ENCODE results near the gene TFAP2E.

The TFAP2E gene

GRCh38 chr1:35587736-35588135, 14.6 kb downstream of the TFAP2E start:
- POLR2A ChIA-PET, result no interaction called here
- CTCF ChIA-PET, result no interaction called here
- no peak for TF ChIP-seq PKNOX1 (IDR thresholded peaks at IDR 0.05)
- TF ChIP-seq L3MBTL2 (conservative IDR thresholded peaks at IDR 0.05), result no peak
- TF ChIP-seq HDGF (IDR thresholded peaks at IDR 0.05; ENCODE audit: borderline replicate concordance), result no peak
- no peak for TF ChIP-seq FOXM1 (IDR thresholded peaks at IDR 0.05; ENCODE audit: borderline replicate concordance)
- TF ChIP-seq NFRKB (IDR thresholded peaks at IDR 0.05), result no peak
- no peak for TF ChIP-seq ARNT (IDR thresholded peaks at IDR 0.05)
- no peak for TF ChIP-seq ZNF384 (IDR thresholded peaks at IDR 0.05)
- TF ChIP-seq TARDBP (IDR thresholded peaks at IDR 0.05), result no peak
- TF ChIP-seq BHLHE40 (IDR thresholded peaks at IDR 0.05; ENCODE audit: borderline replicate concordance), result no peak
- TF ChIP-seq SUZ12 (IDR thresholded peaks at IDR 0.05), result no peak
- TF ChIP-seq LEF1 (IDR thresholded peaks at IDR 0.05; ENCODE audit: borderline replicate concordance), result no peak
- no peak for TF ChIP-seq ELF4 (IDR thresholded peaks at IDR 0.05)
- TF ChIP-seq SP1 (IDR thresholded peaks at IDR 0.05), result no peak
- TF ChIP-seq FOXA1 (IDR thresholded peaks at IDR 0.05), result no peak
- no peak for TF ChIP-seq CTBP1 (IDR thresholded peaks at IDR 0.05; ENCODE audit: borderline replicate concordance)
- TF ChIP-seq FOXK2 (IDR thresholded peaks at IDR 0.05), result no peak
- DNase-seq (ENCODE audit: extremely low spot score), result no peak

- TF ChIP-seq LEF1 (IDR thresholded peaks at IDR 0.05; ENCODE audit: borderline replicate concordance) (no peak), CTBP1 (IDR thresholded peaks at IDR 0.05; ENCODE audit: borderline replicate concordance) (no peak)
- no peak for DNase-seq (ENCODE audit: extremely low spot score)
- ChIA-PET POLR2A (no interaction called here), CTCF (no interaction called here)
Observed at GRCh38 chr1:35588197-35588910, 15.2 kb downstream of the TFAP2E start.

- DNase-seq (ENCODE audit: extremely low spot score), result no peak
- CTCF ChIA-PET, result no interaction called here
- POLR2A ChIA-PET, result no interaction called here
- TF ChIP-seq PKNOX1 (IDR thresholded peaks at IDR 0.05) (no peak), SUZ12 (IDR thresholded peaks at IDR 0.05) (no peak)
Observed at GRCh38 chr1:35589516-35590427, 16.7 kb downstream of the TFAP2E start.

GRCh38 chr1:35590476-35591040, 17.4 kb downstream of the TFAP2E start:
- TF ChIP-seq CTBP1 (IDR thresholded peaks at IDR 0.05; ENCODE audit: borderline replicate concordance) (no peak), FOXM1 (IDR thresholded peaks at IDR 0.05; ENCODE audit: borderline replicate concordance) (no peak), L3MBTL2 (conservative IDR thresholded peaks at IDR 0.05) (no peak), SP1 (IDR thresholded peaks at IDR 0.05) (no peak), ELF4 (IDR thresholded peaks at IDR 0.05) (no peak), SUZ12 (IDR thresholded peaks at IDR 0.05) (no peak), FOXK2 (IDR thresholded peaks at IDR 0.05) (no peak), NFRKB (IDR thresholded peaks at IDR 0.05) (no peak), ARNT (IDR thresholded peaks at IDR 0.05) (no peak), PKNOX1 (IDR thresholded peaks at IDR 0.05) (no peak), BHLHE40 (IDR thresholded peaks at IDR 0.05; ENCODE audit: borderline replicate concordance) (no peak), ZNF384 (IDR thresholded peaks at IDR 0.05) (no peak), FOXA1 (IDR thresholded peaks at IDR 0.05) (no peak), LEF1 (IDR thresholded peaks at IDR 0.05; ENCODE audit: borderline replicate concordance) (no peak), HDGF (IDR thresholded peaks at IDR 0.05; ENCODE audit: borderline replicate concordance) (no peak), TARDBP (IDR thresholded peaks at IDR 0.05) (no peak)
- POLR2A ChIA-PET, result no interaction called here
- CTCF ChIA-PET, result no interaction called here

GRCh38 chr1:35591211-35591610, 18.1 kb downstream of the TFAP2E start:
- CTCF ChIA-PET, result no interaction called here
- POLR2A ChIA-PET, result no interaction called here
- no peak for DNase-seq (ENCODE audit: extremely low spot score)
- TF ChIP-seq PKNOX1 (IDR thresholded peaks at IDR 0.05), result no peak
- no peak for TF ChIP-seq FOXA1 (IDR thresholded peaks at IDR 0.05)
- TF ChIP-seq NFRKB (IDR thresholded peaks at IDR 0.05), result no peak
- TF ChIP-seq LEF1 (IDR thresholded peaks at IDR 0.05; ENCODE audit: borderline replicate concordance), result no peak

More at GRCh38 chr1:35590476-35591040, 17.4 kb downstream of the TFAP2E start:
- DNase-seq (ENCODE audit: extremely low spot score), result no peak

All from HEK293T (cell line).